ENCODE data around the gene NIPBL. TPM values are rescaled to one million over a fixed set of nuclear protein-coding genes. Genes with fewer than 3 reads are reported as not detected.

The NIPBL gene
- total RNA-seq, 1 donor from 2014 or later, result 67.9 TPM

- H3K4me1 ChIP-seq, result peaks cover 19% of the 10 kb centered on the region
- H3K79me2 ChIP-seq (ENCODE audit: low read depth), result peaks cover 100% of the 10 kb centered on the region
- no peak overlapping the region for H3K9ac ChIP-seq
- H3K27me3 Mint-ChIP-seq (ENCODE audit: insufficient read depth, low read depth), result no peaks in the 10 kb centered on the region
- no peak for DNase-seq (ENCODE audit: low spot score)
- H3K27ac ChIP-seq, result no peak overlapping the region
- H3K36me3 Mint-ChIP-seq, result peaks cover 15% of the 10 kb centered on the region
- H4K20me1 ChIP-seq (ENCODE audit: low read depth), result peaks cover 91% of the 10 kb centered on the region
- H3K27me3 ChIP-seq, result no peaks in the 10 kb centered on the region
- TF ChIP-seq CTCF (IDR thresholded peaks at IDR 0.05) (no peak), EZH2 (IDR thresholded peaks at IDR 0.05) (no peak), EZH2phosphoT487 (IDR thresholded peaks at IDR 0.05) (no peak)
- no peak overlapping the region for H3K4me3 ChIP-seq
- peaks cover 11% of the 10 kb centered on the region for H3F3A ChIP-seq (ENCODE audit: low read depth)
- H3K9me3 ChIP-seq (ENCODE audit: low read depth), result no peaks in the 10 kb centered on the region
- H3K9me3 Mint-ChIP-seq, result peaks cover 10% of the 10 kb centered on the region
- no peak overlapping the region for H3K27ac Mint-ChIP-seq
- H3K4me1 Mint-ChIP-seq, result peaks cover 9% of the 10 kb centered on the region
- no peak overlapping the region for H2AFZ ChIP-seq (replicated peaks)
- no peak overlapping the region for H3K4me2 ChIP-seq
- no peak overlapping the region for H3K4me3 Mint-ChIP-seq
- H3K36me3 ChIP-seq, result no peaks in the 10 kb centered on the region
Observed at GRCh38 chr5:36882250-36882649, 5.7 kb downstream of the NIPBL start.

GRCh38 chr5:36883894-36884462 is 7.4 kb downstream of the NIPBL start:
- no peaks in the 10 kb centered on the region for H3K27me3 Mint-ChIP-seq (ENCODE audit: insufficient read depth, low read depth)
- H3K79me2 ChIP-seq (ENCODE audit: low read depth), result peaks cover 100% of the 10 kb centered on the region
- H3K4me1 Mint-ChIP-seq, result peaks cover 7% of the 10 kb centered on the region

GRCh38 chr5:36885149-36885548 is 8.6 kb downstream of the NIPBL start:
- H3K9me3 Mint-ChIP-seq, result peaks cover 18% of the 10 kb centered on the region

More at GRCh38 chr5:36883894-36884462, 7.4 kb downstream of the NIPBL start:
- no peaks in the 10 kb centered on the region for H3F3A ChIP-seq (ENCODE audit: low read depth)
- H3K4me3 ChIP-seq, result no peak overlapping the region
- no peak for TF ChIP-seq EZH2 (IDR thresholded peaks at IDR 0.05)
- TF ChIP-seq EZH2phosphoT487 (IDR thresholded peaks at IDR 0.05), result no peak
- TF ChIP-seq CTCF (IDR thresholded peaks at IDR 0.05), result no peak
- no peaks in the 10 kb centered on the region for H3K27me3 ChIP-seq
- H3K4me2 ChIP-seq, result no peak overlapping the region
- H4K20me1 ChIP-seq (ENCODE audit: low read depth), result peaks cover 94% of the 10 kb centered on the region
- no peaks in the 10 kb centered on the region for H3K9me3 ChIP-seq (ENCODE audit: low read depth)
- H3K9me3 Mint-ChIP-seq, result peaks cover 13% of the 10 kb centered on the region
- peaks cover 19% of the 10 kb centered on the region for H3K4me1 ChIP-seq
- DNase-seq (ENCODE audit: low spot score), result no peak
- H2AFZ ChIP-seq (replicated peaks), result no peak overlapping the region
- H3K27ac Mint-ChIP-seq, result no peak overlapping the region
- no peaks in the 10 kb centered on the region for H3K36me3 ChIP-seq
- H3K27ac ChIP-seq, result no peak overlapping the region
- H3K36me3 Mint-ChIP-seq, result peaks cover 24% of the 10 kb centered on the region
- no peak overlapping the region for H3K9ac ChIP-seq
- no peak overlapping the region for H3K4me3 Mint-ChIP-seq

More at GRCh38 chr5:36885149-36885548, 8.6 kb downstream of the NIPBL start:
- Histone ChIP-seq H3K9ac (no peak overlapping the region), H3K4me3 (no peak overlapping the region), H3K4me2 (no peak overlapping the region), H3F3A (ENCODE audit: low read depth) (no peaks in the 10 kb centered on the region), H3K27ac (no peak overlapping the region), H3K27me3 (no peaks in the 10 kb centered on the region), H3K79me2 (ENCODE audit: low read depth) (peaks cover 100% of the 10 kb centered on the region), H3K4me1 (peaks cover 9% of the 10 kb centered on the region), H3K36me3 (no peaks in the 10 kb centered on the region), H4K20me1 (ENCODE audit: low read depth) (peaks cover 91% of the 10 kb centered on the region), H3K9me3 (ENCODE audit: low read depth) (no peaks in the 10 kb centered on the region), H2AFZ (replicated peaks) (no peak overlapping the region)
- Mint-ChIP-seq H3K36me3 (peaks cover 29% of the 10 kb centered on the region), H3K27me3 (ENCODE audit: insufficient read depth, low read depth) (no peaks in the 10 kb centered on the region), H3K4me1 (peaks cover 5% of the 10 kb centered on the region), H3K4me3 (no peak overlapping the region), H3K27ac (no peak overlapping the region)
- TF ChIP-seq EZH2 (IDR thresholded peaks at IDR 0.05) (no peak), EZH2phosphoT487 (IDR thresholded peaks at IDR 0.05) (no peak), CTCF (IDR thresholded peaks at IDR 0.05) (no peak)
- no peak for DNase-seq (ENCODE audit: low spot score)
